Neuronal stem cell (in vitro differentiated cells): ENCODE data around the gene ZNF407.

Experiments
- DNase-seq: peaks from one replicate; pipeline ENCODE4 v3.0.0-alpha.2; 2013; ENCODE audit warnings: low spot score
- H2AFZ ChIP-seq: one replicate; pipeline ENCODE4 v1.6.1; 2013; ENCODE audit warnings: mild to moderate bottlenecking, low read length, inconsistent platforms
- H2AK5ac ChIP-seq: 2 replicates; pipeline ENCODE4 v1.6.1; 2013; ENCODE audit warnings: low read depth, mild to moderate bottlenecking, inconsistent platforms, low read length, moderate library complexity, mixed read lengths
- H2BK120ac ChIP-seq: 2 replicates; pipeline ENCODE4 v1.6.1; 2013; ENCODE audit warnings: low read depth, mild to moderate bottlenecking, inconsistent platforms, low read length, moderate library complexity, mixed read lengths
- H2BK12ac ChIP-seq: one replicate; pipeline ENCODE4 v1.6.1; 2013; ENCODE audit warnings: low read length, inconsistent platforms
- H2BK15ac ChIP-seq: 2 replicates; pipeline ENCODE4 v1.6.1; 2013; ENCODE audit warnings: mild to moderate bottlenecking, low read length, inconsistent platforms, mixed read lengths
- H2BK5ac ChIP-seq: one replicate; pipeline ENCODE4 v1.6.1; 2013; ENCODE audit warnings: inconsistent platforms, mild to moderate bottlenecking, low read length, moderate library complexity
- H3K14ac ChIP-seq: one replicate; pipeline ENCODE4 v1.6.1; 2013; ENCODE audit warnings: low read length, inconsistent platforms
- H3K18ac ChIP-seq: 2 replicates; pipeline ENCODE4 v1.6.1; 2013; ENCODE audit warnings: low read length, inconsistent platforms
- H3K23ac ChIP-seq: 2 replicates; pipeline ENCODE4 v1.6.1; 2013; ENCODE audit warnings: low read depth, mild to moderate bottlenecking, mixed read lengths, low read length, inconsistent platforms; ENCODE audit not compliant: poor library complexity
- H3K27ac ChIP-seq: replicated peaks from 3 replicates; pipeline ENCODE4 v1.5.1; 2013; ENCODE audit warnings: low read length, inconsistent platforms
- H3K27me3 ChIP-seq, 3 experiments: 2 replicates each; pipeline ENCODE4 v1.6.1; 2013; ENCODE audit warnings: low read length in 3 of 3, mild to moderate bottlenecking in 2 of 3, inconsistent platforms in 1 of 3, low read depth in 1 of 3, mixed read lengths in 1 of 3, moderate library complexity in 1 of 3; ENCODE audit not compliant: control insufficient read depth in 3 of 3, insufficient read depth in 3 of 3
- H3K36me3 ChIP-seq, 2 donors: replicated peaks in 1 of 2; 2 replicates each; pipeline ENCODE4 v1.6.1; 2013; ENCODE audit warnings: low read length in 2 of 2; ENCODE audit not compliant: control insufficient read depth in 2 of 2, insufficient read depth in 2 of 2
- H3K4ac ChIP-seq: 2 replicates; pipeline ENCODE4 v1.6.1; 2013; ENCODE audit warnings: inconsistent platforms, mild to moderate bottlenecking, low read length, moderate library complexity
- H3K4me1 ChIP-seq, 2 donors: 1 replicate in 1 of 2; 2 replicates in 1 of 2; pipeline ENCODE4 v1.6.1; 2013; ENCODE audit warnings: low read length in 2 of 2, low read depth in 1 of 2; ENCODE audit not compliant: control insufficient read depth in 2 of 2, insufficient read depth in 1 of 2
- H3K4me2 ChIP-seq: one replicate; pipeline ENCODE4 v1.6.1; 2013; ENCODE audit warnings: mild to moderate bottlenecking, low read length, inconsistent platforms; ENCODE audit not compliant: insufficient read depth, poor library complexity, severe bottlenecking
- H3K4me3 ChIP-seq, 2 donors: 2 replicates each; pipeline ENCODE4 v1.5.1; 2013; ENCODE audit warnings: low read length in 2 of 2, mild to moderate bottlenecking in 2 of 2, inconsistent platforms in 1 of 2, moderate library complexity in 1 of 2
- H3K79me1 ChIP-seq: one replicate; pipeline ENCODE4 v1.6.1; 2013; ENCODE audit warnings: low read depth, mild to moderate bottlenecking, inconsistent platforms, low read length, moderate library complexity
- H3K9ac ChIP-seq: one replicate; pipeline ENCODE4 v1.6.1; 2013; ENCODE audit warnings: mild to moderate bottlenecking, low read depth, low read length, inconsistent platforms; ENCODE audit not compliant: poor library complexity
- H3K9me3 ChIP-seq, 2 donors: replicated peaks in 1 of 2; 2 replicates each; pipeline versions ENCODE3 to v1.6.1; 2013; ENCODE audit warnings: low read length in 2 of 2, mild to moderate bottlenecking in 2 of 2, inconsistent platforms in 1 of 2, low read depth in 1 of 2, mixed read lengths in 1 of 2, moderate library complexity in 1 of 2; ENCODE audit not compliant: control insufficient read depth in 2 of 2, insufficient read depth in 1 of 2
- H4K8ac ChIP-seq: one replicate; pipeline ENCODE4 v1.6.1; 2013; ENCODE audit warnings: low read depth, mild to moderate bottlenecking, inconsistent platforms, low read length, moderate library complexity
- H4K91ac ChIP-seq: one replicate; pipeline ENCODE4 v1.6.1; 2013; ENCODE audit warnings: low read length, low read depth, mild to moderate bottlenecking, inconsistent platforms; ENCODE audit not compliant: poor library complexity
- WGBS, 2 donors: extraction: QIAGEN DNeasy Blood & Tissue Kit; methylation state at CpG; one replicate each; pipeline ENCODE4 v1.1.7; 2013; ENCODE audit warnings: missing lambda C conversion rate in 2 of 2, mixed read lengths in 1 of 2; ENCODE audit not compliant: insufficient read length in 2 of 2, insufficient replicate concordance in 1 of 2; ENCODE audit errors: extremely low coverage in 2 of 2; 5-methylcytosine and 5-hydroxymethylcytosine counted together

The ZNF407 gene

GRCh38 chr18:74609535-74609934 is 11.9 kb downstream of the ZNF407 start:
- Histone ChIP-seq H3K18ac (no peak overlapping the region), H2BK120ac (no peak overlapping the region), H3K36me3 (no peaks in the 10 kb centered on the region), H3K4me2 (no peak overlapping the region), H3K4me1 (no peaks in the 10 kb centered on the region), H3K4ac (no peak overlapping the region), H3K79me1 (peaks cover 4% of the 10 kb centered on the region), H2BK5ac (no peak overlapping the region), H4K91ac (no peak overlapping the region), H2BK15ac (no peak overlapping the region), H3K9ac (no peak overlapping the region), H4K8ac (no peak overlapping the region), H3K23ac (no peak overlapping the region), H2AFZ (no peak overlapping the region), H3K14ac (no peak overlapping the region), H3K27me3 (no peaks in the 10 kb centered on the region), H2BK12ac (no peak overlapping the region), H3K9me3 (no peaks in the 10 kb centered on the region), H3K4me3 (no peak overlapping the region), H2AK5ac (no peak overlapping the region), H3K27ac (no peak overlapping the region)
- no CpG with 5 or more reads among the region's 3 CpGs for WGBS, 2 donors
- DNase-seq = no peak

GRCh38 chr18:74610051-74610615 is 12.5 kb downstream of the ZNF407 start:
- no peaks in the 10 kb centered on the region for H3K4me1 ChIP-seq
- no peak overlapping the region for H3K18ac ChIP-seq
- DNase-seq = no peak
- no peak overlapping the region for H3K4me3 ChIP-seq
- H2AFZ ChIP-seq = no peak overlapping the region
- H3K4ac ChIP-seq = no peak overlapping the region
- no peak overlapping the region for H2BK12ac ChIP-seq
- no peak overlapping the region for H3K27ac ChIP-seq
- H3K27me3 ChIP-seq = no peaks in the 10 kb centered on the region
- no peak overlapping the region for H3K14ac ChIP-seq
- H4K91ac ChIP-seq = no peak overlapping the region
- H4K8ac ChIP-seq = no peak overlapping the region
- no peak overlapping the region for H2BK15ac ChIP-seq
- H3K36me3 ChIP-seq = no peaks in the 10 kb centered on the region
- no CpG with 5 or more reads among the region's 7 CpGs for whole genome bisulfite sequencing, 2 donors
- H3K79me1 ChIP-seq = peaks cover 4% of the 10 kb centered on the region
- H2BK120ac ChIP-seq = no peak overlapping the region
- H2BK5ac ChIP-seq = no peak overlapping the region
- no peak overlapping the region for H2AK5ac ChIP-seq
- no peak overlapping the region for H3K23ac ChIP-seq
- peaks cover 0 to 3% of the 10 kb centered on the region in 2 donors for H3K9me3 ChIP-seq
- H3K4me2 ChIP-seq = no peak overlapping the region
- H3K9ac ChIP-seq = no peak overlapping the region

- peaks cover 0 to 3% of the 10 kb centered on the region in 2 donors for H3K9me3 ChIP-seq
- H3K27ac ChIP-seq = no peak overlapping the region
- no peaks in the 10 kb centered on the region for H3K36me3 ChIP-seq
- no peak overlapping the region for H2BK120ac ChIP-seq
- H3K4me2 ChIP-seq = no peak overlapping the region
- H3K4me1 ChIP-seq = no peaks in the 10 kb centered on the region
- no CpG with 5 or more reads among the region's 1 CpG for WGBS, 2 donors
- H2BK5ac ChIP-seq = no peak overlapping the region
- H2BK15ac ChIP-seq = no peak overlapping the region
- no peak overlapping the region for H3K14ac ChIP-seq
- no peak overlapping the region for H3K4me3 ChIP-seq
- H3K27me3 ChIP-seq = no peaks in the 10 kb centered on the region
- H2AFZ ChIP-seq = no peak overlapping the region
- no peak overlapping the region for H3K18ac ChIP-seq
- peaks cover 4% of the 10 kb centered on the region for H3K79me1 ChIP-seq
- no peak overlapping the region for H3K4ac ChIP-seq
- no peak for DNase-seq
- no peak overlapping the region for H2AK5ac ChIP-seq
- no peak overlapping the region for H2BK12ac ChIP-seq
- H4K8ac ChIP-seq = no peak overlapping the region
- no peak overlapping the region for H4K91ac ChIP-seq
- no peak overlapping the region for H3K23ac ChIP-seq
- no peak overlapping the region for H3K9ac ChIP-seq
Observed at GRCh38 chr18:74610860-74611259, 13.2 kb downstream of the ZNF407 start.

- H3K4me1 ChIP-seq = no peaks in the 10 kb centered on the region
- DNase-seq = no peak
- H2BK120ac ChIP-seq = no peak overlapping the region
- H3K79me1 ChIP-seq = peaks cover 6% of the 10 kb centered on the region
- H2BK12ac ChIP-seq = no peak overlapping the region
- H3K9ac ChIP-seq = no peak overlapping the region
- no peak overlapping the region for H3K4me3 ChIP-seq
- H3K18ac ChIP-seq = no peak overlapping the region
- no CpG with 5 or more reads among the region's 4 CpGs for WGBS, 2 donors
- no peaks in the 10 kb centered on the region for H3K27me3 ChIP-seq
- no peak overlapping the region for H2AK5ac ChIP-seq
- no peak overlapping the region for H3K14ac ChIP-seq
- H3K9me3 ChIP-seq = peaks cover 0 to 5% of the 10 kb centered on the region in 2 donors
- H3K4me2 ChIP-seq = no peak overlapping the region
- H2BK15ac ChIP-seq = no peak overlapping the region
- H3K27ac ChIP-seq = no peak overlapping the region
- no peak overlapping the region for H4K91ac ChIP-seq
- H3K4ac ChIP-seq = no peak overlapping the region
- no peak overlapping the region for H2BK5ac ChIP-seq
- H3K23ac ChIP-seq = no peak overlapping the region
- H3K36me3 ChIP-seq = peaks cover 0 to under 1% of the 10 kb centered on the region in 2 donors
- H2AFZ ChIP-seq = no peak overlapping the region
- no peak overlapping the region for H4K8ac ChIP-seq
Observed at GRCh38 chr18:74611765-74612164, 14.1 kb downstream of the ZNF407 start.
